Memory B cell (primary cell): Measurements from ENCODE around the gene ITIH1.

Experiments
- ATAC-seq: fragments of 150-1000 bp; cut with Tn5 transposase; 2 replicates; pipeline ENCODE4 v1.10.0; 2021; ENCODE audit warnings: low read depth, mild to moderate bottlenecking, moderate library complexity
- DNase-seq, 2 donors: peaks; one replicate each; pipeline ENCODE4 v3.0.0; 2022; ENCODE audit warnings: low spot score in 2 of 2
- H3K27ac Mint-ChIP-seq: one replicate; pipeline ENCODE4 v1.8.0; 2022; ENCODE audit warnings: mild to moderate bottlenecking, moderate library complexity, mixed read lengths
- H3K27me3 Mint-ChIP-seq: one replicate; pipeline ENCODE4 v1.8.0; 2022; ENCODE audit warnings: mixed read lengths
- H3K36me3 Mint-ChIP-seq: one replicate; pipeline ENCODE4 v1.8.0; 2022; ENCODE audit warnings: mild to moderate bottlenecking, mixed read lengths
- H3K4me1 Mint-ChIP-seq: one replicate; pipeline ENCODE4 v1.8.0; 2022; ENCODE audit warnings: mixed read lengths
- H3K4me3 Mint-ChIP-seq: one replicate; pipeline ENCODE4 v1.8.0; 2022; ENCODE audit warnings: mild to moderate bottlenecking, moderate library complexity, mixed read lengths
- H3K9me3 Mint-ChIP-seq: one replicate; pipeline ENCODE4 v1.8.0; 2022; ENCODE audit warnings: mixed read lengths

ITIH1 gene

GRCh38 chr3:52827441-52827840, 50.0 kb downstream of the ITIH1 start:
- DNase-seq (no peak), ATAC-seq (no peak)
- H3K4me1 Mint-ChIP-seq: no peaks in the 10 kb centered on the region
- H3K36me3 Mint-ChIP-seq: peaks cover 5% of the 10 kb centered on the region
- no peak overlapping the region for H3K4me3 Mint-ChIP-seq
- H3K9me3 Mint-ChIP-seq: no peaks in the 10 kb centered on the region
- H3K27me3 Mint-ChIP-seq: no peaks in the 10 kb centered on the region
- H3K27ac Mint-ChIP-seq: no peak overlapping the region

GRCh38 chr3:52827866-52828376, 50.5 kb downstream of the ITIH1 start:
- no peak overlapping the region for H3K4me3 Mint-ChIP-seq
- DNase-seq (no peak), ATAC-seq (no peak)
- H3K36me3 Mint-ChIP-seq: peaks cover 5% of the 10 kb centered on the region
- no peaks in the 10 kb centered on the region for H3K27me3 Mint-ChIP-seq
- no peaks in the 10 kb centered on the region for H3K4me1 Mint-ChIP-seq
- H3K9me3 Mint-ChIP-seq: no peaks in the 10 kb centered on the region
- no peak overlapping the region for H3K27ac Mint-ChIP-seq

GRCh38 chr3:52829482-52829881, 52.1 kb downstream of the ITIH1 start:
- H3K9me3 Mint-ChIP-seq: no peaks in the 10 kb centered on the region
- no peak overlapping the region for H3K27ac Mint-ChIP-seq
- no peak for DNase-seq

GRCh38 chr3:52829906-52830463, 52.6 kb downstream of the ITIH1 start:
- Mint-ChIP-seq H3K27me3 (no peaks in the 10 kb centered on the region), H3K36me3 (peaks cover 4% of the 10 kb centered on the region), H3K4me3 (no peak overlapping the region), H3K27ac (no peak overlapping the region), H3K9me3 (no peaks in the 10 kb centered on the region), H3K4me1 (no peaks in the 10 kb centered on the region)
- DNase-seq: no peak
- no peak for ATAC-seq

More at GRCh38 chr3:52829482-52829881, 52.1 kb downstream of the ITIH1 start:
- Mint-ChIP-seq H3K4me1 (no peaks in the 10 kb centered on the region), H3K36me3 (peaks cover 5% of the 10 kb centered on the region), H3K4me3 (no peak overlapping the region), H3K27me3 (no peaks in the 10 kb centered on the region)
- ATAC-seq: no peak

GRCh38 chr3:52830535-52831258, 53.3 kb downstream of the ITIH1 start, which contains the start of gene ITIH4:
Gene ITIH4 (minus strand): TSS chr3:52830672. CDS start chr3:52830642, 30 bp downstream.
- ATAC-seq (no peak), DNase-seq (no peak)
- Mint-ChIP-seq H3K27me3 (no peaks in the 10 kb centered on the region), H3K4me1 (no peaks in the 10 kb centered on the region), H3K27ac (no peak within 1 kb of the TSS), H3K4me3 (no peak within 1 kb of the TSS), H3K9me3 (no peaks in the 10 kb centered on the region), H3K36me3 (peaks cover 2% of the 10 kb centered on the region)

- H3K4me3 Mint-ChIP-seq: no peak overlapping the region
- peaks cover under 1% of the 10 kb centered on the region for H3K4me1 Mint-ChIP-seq
- peaks cover 6% of the 10 kb centered on the region for H3K36me3 Mint-ChIP-seq
- no peaks in the 10 kb centered on the region for H3K9me3 Mint-ChIP-seq
- H3K27ac Mint-ChIP-seq: no peak overlapping the region
- ATAC-seq (no peak), DNase-seq (no peak)
- H3K27me3 Mint-ChIP-seq: no peaks in the 10 kb centered on the region
Observed at GRCh38 chr3:52831500-52832301, 54.3 kb downstream of the ITIH1 start.

GRCh38 chr3:52833202-52833601, 55.8 kb downstream of the ITIH1 start:
- ATAC-seq (no peak), DNase-seq (no peak)
- H3K27me3 Mint-ChIP-seq: no peaks in the 10 kb centered on the region
- no peak overlapping the region for H3K27ac Mint-ChIP-seq
- H3K36me3 Mint-ChIP-seq: peaks cover 7% of the 10 kb centered on the region
- no peaks in the 10 kb centered on the region for H3K9me3 Mint-ChIP-seq
- no peak overlapping the region for H3K4me3 Mint-ChIP-seq
- peaks cover 5% of the 10 kb centered on the region for H3K4me1 Mint-ChIP-seq

GRCh38 chr3:52834871-52835501, 57.6 kb downstream of the ITIH1 start, which contains the start of gene MUSTN1:
Gene MUSTN1 (minus strand): TSS chr3:52835019. CDS start chr3:52834948, 71 bp downstream.
- no peak within 1 kb of the TSS for H3K4me3 Mint-ChIP-seq
- ATAC-seq: no peak
- H3K4me1 Mint-ChIP-seq: peaks cover 5% of the 10 kb centered on the region
- H3K36me3 Mint-ChIP-seq: peaks cover 7% of the 10 kb centered on the region
- no peaks in the 10 kb centered on the region for H3K27me3 Mint-ChIP-seq
- no peak within 1 kb of the TSS for H3K27ac Mint-ChIP-seq
- no peak for DNase-seq
- no peaks in the 10 kb centered on the region for H3K9me3 Mint-ChIP-seq

GRCh38 chr3:52835766-52836470, 58.5 kb downstream of the ITIH1 start:
- H3K9me3 Mint-ChIP-seq: no peaks in the 10 kb centered on the region

GRCh38 chr3:52836471-52836845, 59.1 kb downstream of the ITIH1 start:
- Mint-ChIP-seq H3K27ac (no peak overlapping the region), H3K36me3 (peaks cover 9% of the 10 kb centered on the region), H3K4me3 (no peak overlapping the region), H3K4me1 (peaks cover 5% of the 10 kb centered on the region), H3K9me3 (no peaks in the 10 kb centered on the region), H3K27me3 (no peaks in the 10 kb centered on the region)
- DNase-seq: no peak
- no peak for ATAC-seq

More at GRCh38 chr3:52835766-52836470, 58.5 kb downstream of the ITIH1 start:
- peaks cover 5% of the 10 kb centered on the region for H3K4me1 Mint-ChIP-seq
- ATAC-seq (no peak), DNase-seq (no peak)
- no peak overlapping the region for H3K4me3 Mint-ChIP-seq
- H3K36me3 Mint-ChIP-seq: peaks cover 9% of the 10 kb centered on the region
- no peak overlapping the region for H3K27ac Mint-ChIP-seq
- H3K27me3 Mint-ChIP-seq: no peaks in the 10 kb centered on the region

- H3K4me3 Mint-ChIP-seq: no peak overlapping the region
- H3K4me1 Mint-ChIP-seq: peaks cover 5% of the 10 kb centered on the region
- DNase-seq (no peak), ATAC-seq (no peak)
- no peak overlapping the region for H3K27ac Mint-ChIP-seq
- no peaks in the 10 kb centered on the region for H3K9me3 Mint-ChIP-seq
- H3K36me3 Mint-ChIP-seq: peaks cover 15% of the 10 kb centered on the region
- H3K27me3 Mint-ChIP-seq: no peaks in the 10 kb centered on the region
Observed at GRCh38 chr3:52836986-52837385, 59.6 kb downstream of the ITIH1 start.

GRCh38 chr3:52838561-52839267, 61.3 kb downstream of the ITIH1 start:
- Mint-ChIP-seq H3K27me3 (no peaks in the 10 kb centered on the region), H3K9me3 (no peaks in the 10 kb centered on the region), H3K27ac (no peak overlapping the region), H3K4me1 (peaks cover 5% of the 10 kb centered on the region), H3K4me3 (no peak overlapping the region), H3K36me3 (peaks cover 13% of the 10 kb centered on the region)
- DNase-seq (no peak), ATAC-seq (no peak)

- Mint-ChIP-seq H3K9me3 (no peaks in the 10 kb centered on the region), H3K4me1 (peaks cover 5% of the 10 kb centered on the region), H3K27ac (no peak overlapping the region), H3K27me3 (no peaks in the 10 kb centered on the region), H3K4me3 (no peak overlapping the region), H3K36me3 (peaks cover 13% of the 10 kb centered on the region)
- ATAC-seq: no peak
- DNase-seq: no peak
Observed at GRCh38 chr3:52839268-52839575, 61.8 kb downstream of the ITIH1 start.
